GM21423 (cell line): ENCODE data around the gene KMT2E.
A peak's percentile ranks its signal among the peaks of the same experiment; 100 is the strongest.

ENCODE experiments used
- ATAC-seq: cut with Tn5 transposase; IDR thresholded peaks from one replicate; pipeline ENCODE4 v1.9.1; 2021; ENCODE audit warnings: mild to moderate bottlenecking, moderate library complexity; ENCODE audit not compliant: unreplicated experiment

KMT2E gene

GRCh38 chr7:105118612-105119600 is 104.9 kb downstream of the KMT2E start:
- ATAC-seq, result no peak

GRCh38 chr7:105122619-105123018 is 108.6 kb downstream of the KMT2E start:
- ATAC-seq, result no peak

GRCh38 chr7:105125745-105126144 is 111.7 kb downstream of the KMT2E start:
- ATAC-seq, result no peak

GRCh38 chr7:105126436-105126975 is 112.5 kb downstream of the KMT2E start:
- ATAC-seq, result no peak

- no peak for ATAC-seq
These were observed 113.2 kb downstream of the KMT2E start for GRCh38 chr7:105127179-105127578.

GRCh38 chr7:105130048-105130447 is 116.0 kb downstream of the KMT2E start:
- no peak for ATAC-seq

GRCh38 chr7:105130580-105130979 is 116.6 kb downstream of the KMT2E start:
- no peak for ATAC-seq

GRCh38 chr7:105131033-105131656 is 117.1 kb downstream of the KMT2E start:
- ATAC-seq, result peak; percentile 43

- no peak for ATAC-seq
These were observed 117.9 kb downstream of the KMT2E start for GRCh38 chr7:105131890-105132289.

- ATAC-seq, result no peak
These were observed 118.3 kb downstream of the KMT2E start for GRCh38 chr7:105132335-105132734.

GRCh38 chr7:105132835-105133234 is 118.8 kb downstream of the KMT2E start:
- ATAC-seq, result no peak

- ATAC-seq, result no peak
These were observed 119.4 kb downstream of the KMT2E start for GRCh38 chr7:105133358-105133757.

- no peak for ATAC-seq
These were observed 120.1 kb downstream of the KMT2E start for GRCh38 chr7:105133986-105134655.

- no peak for ATAC-seq
These were observed 122.2 kb downstream of the KMT2E start for GRCh38 chr7:105136221-105136620.

GRCh38 chr7:105137898-105138297 is 123.9 kb downstream of the KMT2E start:
- ATAC-seq, result no peak

- ATAC-seq, result no peak
These were observed 125.4 kb downstream of the KMT2E start for GRCh38 chr7:105139381-105139780.

- no peak for ATAC-seq
These were observed 127.1 kb downstream of the KMT2E start for GRCh38 chr7:105141068-105141467.

- no peak for ATAC-seq
These were observed 135.8 kb downstream of the KMT2E start for GRCh38 chr7:105149827-105150226.

GRCh38 chr7:105151152-105151551 is 137.1 kb downstream of the KMT2E start:
- ATAC-seq, result no peak

- ATAC-seq, result no peak
These were observed 139.5 kb downstream of the KMT2E start for GRCh38 chr7:105153531-105153930.

- ATAC-seq, result no peak
These were observed 140.1 kb downstream of the KMT2E start for GRCh38 chr7:105154084-105154483.
